Colon (tissue), 2 donors: ENCODE results near the gene CHD2.

Experiments
- FAIRE-seq: peaks from 2 replicates; lab custom pipeline; 2012; peaks lifted over from hg19 to GRCh38; lab: Jason Lieb, UNC
- donor health status: control.
- donor health status: control.

CHD2 gene

DNA sequence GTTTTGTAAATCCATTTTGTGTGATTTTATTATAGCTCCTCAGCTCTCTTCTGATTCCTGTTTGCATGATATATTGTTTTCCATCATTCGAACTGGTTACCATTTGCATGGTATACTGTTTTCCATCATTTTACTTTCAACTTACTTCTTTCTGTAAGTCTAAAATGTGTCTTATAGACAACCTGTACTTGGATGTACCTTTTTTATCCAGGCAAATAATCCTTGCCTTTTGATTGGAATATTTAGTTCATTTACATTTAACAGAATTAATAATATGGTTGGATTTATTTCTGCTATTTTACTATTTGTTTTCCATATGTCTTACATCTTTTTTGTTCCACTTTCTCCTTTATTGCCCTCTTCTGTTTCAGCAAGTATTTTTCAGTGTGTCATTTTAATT is 62.8 kb downstream of the CHD2 start:
- no peak for FAIRE-seq

DNA sequence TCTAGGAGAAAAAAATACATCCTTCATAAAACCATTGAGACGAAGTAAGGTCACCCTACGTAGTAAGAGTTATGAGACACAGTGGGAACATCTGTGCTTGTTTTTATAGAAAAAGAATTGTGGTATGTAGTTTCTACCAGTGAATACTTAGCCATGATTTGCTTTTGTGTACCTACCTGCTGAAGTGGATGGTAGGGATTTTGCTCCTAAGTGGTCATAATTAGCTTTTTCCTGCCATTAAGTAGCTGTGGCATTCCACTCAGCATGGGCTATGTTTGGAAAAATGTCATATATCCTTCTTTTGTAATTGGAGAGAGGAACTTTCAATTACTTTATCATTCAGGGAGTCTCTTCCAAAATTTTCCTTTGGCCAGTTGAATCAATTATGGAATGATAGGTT is 63.7 kb downstream of the CHD2 start:
- no peak for FAIRE-seq

DNA sequence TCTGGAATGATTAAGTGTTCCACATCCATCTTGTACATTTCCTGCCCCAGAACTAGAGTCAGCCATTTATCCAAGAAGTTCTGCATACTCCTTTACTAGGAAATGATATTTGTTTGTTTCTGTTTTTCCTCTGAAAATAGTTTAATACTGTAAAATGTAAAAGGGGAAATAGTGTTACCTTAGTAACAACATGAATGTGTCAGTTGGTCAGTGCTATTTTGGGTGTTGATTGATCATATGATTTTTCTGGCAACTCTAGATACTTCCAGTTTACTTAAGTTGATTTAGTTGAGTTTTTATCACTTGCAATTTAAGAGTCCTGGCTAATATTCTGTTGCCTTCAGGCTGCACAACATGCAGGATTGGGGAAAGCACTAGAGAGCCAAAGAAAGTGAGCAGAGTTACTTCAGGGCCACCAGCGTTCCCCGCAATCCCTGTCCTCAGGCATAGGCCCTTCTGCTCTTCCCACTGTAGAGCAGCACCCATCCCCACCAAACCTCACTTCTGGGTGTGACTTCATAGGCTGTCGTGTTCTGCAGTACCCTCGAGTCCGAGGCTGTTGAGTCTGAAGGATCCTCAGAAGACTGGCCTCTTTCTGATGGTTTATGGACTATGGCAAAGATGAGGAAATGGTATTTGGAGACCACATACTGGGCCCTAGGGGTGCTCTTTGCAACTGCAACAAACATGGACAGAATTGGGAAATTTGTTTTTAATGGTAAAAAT is 69.0 kb downstream of the CHD2 start:
- FAIRE-seq, result no peak

DNA sequence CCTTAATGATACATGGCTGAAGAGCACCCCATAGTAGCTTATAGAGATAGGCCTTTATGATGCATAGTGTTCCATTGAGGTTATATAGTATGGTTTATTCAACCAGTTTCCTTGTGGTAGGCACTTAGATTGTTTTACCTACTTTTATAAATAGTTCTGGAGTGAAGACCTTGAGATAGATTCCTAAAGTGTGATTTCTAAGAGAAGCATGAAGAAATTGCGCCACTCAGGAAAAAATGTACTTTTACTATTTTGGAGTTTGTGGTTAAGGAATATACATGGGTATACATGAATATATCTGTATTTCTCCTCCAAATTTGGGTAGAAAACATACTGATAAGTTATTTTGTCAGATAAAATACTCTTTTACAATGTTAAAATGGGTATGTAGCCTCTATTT is 70.5 kb downstream of the CHD2 start:
- no peak for FAIRE-seq

DNA sequence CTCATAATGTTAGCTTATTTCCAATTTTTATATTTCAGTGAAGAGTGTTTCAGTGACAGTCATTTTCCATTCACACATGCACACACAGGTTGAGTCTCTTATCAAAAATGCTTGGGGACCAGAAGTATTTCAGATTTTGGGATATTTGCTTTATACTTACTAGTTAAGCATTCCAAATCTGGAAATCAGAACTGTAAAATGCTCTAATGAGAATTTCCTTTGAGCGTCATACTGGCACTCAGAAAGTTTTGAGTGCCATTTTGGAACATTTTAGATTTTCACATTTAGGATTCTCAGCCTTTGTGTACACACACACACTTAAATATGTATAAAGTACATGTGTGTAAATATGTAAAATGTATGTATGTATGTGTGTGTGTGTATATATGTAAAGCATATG is 71.0 kb downstream of the CHD2 start:
- FAIRE-seq, result no peak

DNA sequence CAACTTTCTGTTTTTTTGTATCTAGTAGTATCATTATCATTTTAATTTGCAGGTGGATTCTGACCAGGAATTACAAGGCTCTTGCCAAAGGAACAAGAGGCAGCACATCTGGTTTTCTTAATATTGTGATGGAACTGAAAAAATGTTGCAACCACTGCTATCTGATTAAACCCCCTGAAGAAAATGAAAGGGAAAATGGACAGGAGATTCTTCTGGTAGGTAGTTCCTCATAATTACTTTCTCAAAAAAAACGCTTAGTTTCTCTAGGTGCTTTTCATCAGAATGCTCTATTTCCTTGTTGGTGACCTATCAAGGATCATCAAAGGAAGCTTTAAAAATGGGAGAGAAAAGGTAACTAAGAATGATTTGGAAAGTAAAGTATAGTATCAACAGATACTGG is 71.6 kb downstream of the CHD2 start:
- no peak for FAIRE-seq

DNA sequence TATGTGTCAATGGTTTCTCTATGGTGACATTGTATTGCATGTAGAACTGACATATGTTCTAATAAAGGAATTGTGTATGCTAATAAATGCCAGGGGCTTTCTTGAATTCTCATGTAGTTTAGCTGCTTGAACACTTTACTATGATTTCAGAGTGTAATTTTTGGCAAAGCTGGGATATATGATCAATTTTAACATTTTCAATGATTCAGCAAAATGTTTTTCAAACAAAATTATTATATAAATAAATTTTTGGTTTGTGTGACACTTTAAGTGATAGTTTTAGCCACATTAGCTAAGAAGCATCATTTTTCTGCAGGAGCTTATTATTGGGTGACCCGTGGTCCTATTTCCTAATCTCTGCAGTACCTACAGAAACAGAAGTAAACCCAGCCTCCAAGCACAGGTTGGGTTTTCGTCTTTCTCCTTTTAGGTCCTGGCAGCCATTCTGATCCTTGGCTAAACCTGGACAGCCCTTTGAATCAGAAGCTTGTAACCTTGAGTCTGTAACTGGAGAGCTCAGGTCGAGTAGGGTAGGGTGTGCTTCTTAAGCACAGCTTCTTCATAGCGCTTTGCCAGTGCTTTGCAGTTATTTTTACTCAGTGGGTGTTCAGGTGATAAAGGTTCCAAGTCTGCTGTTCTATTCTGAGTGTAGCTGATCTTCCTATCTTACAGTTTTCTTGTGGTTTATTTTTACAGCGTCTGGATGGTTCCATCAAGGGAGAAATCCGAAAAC is 74.2 kb downstream of the CHD2 start:
- no peak for FAIRE-seq

DNA sequence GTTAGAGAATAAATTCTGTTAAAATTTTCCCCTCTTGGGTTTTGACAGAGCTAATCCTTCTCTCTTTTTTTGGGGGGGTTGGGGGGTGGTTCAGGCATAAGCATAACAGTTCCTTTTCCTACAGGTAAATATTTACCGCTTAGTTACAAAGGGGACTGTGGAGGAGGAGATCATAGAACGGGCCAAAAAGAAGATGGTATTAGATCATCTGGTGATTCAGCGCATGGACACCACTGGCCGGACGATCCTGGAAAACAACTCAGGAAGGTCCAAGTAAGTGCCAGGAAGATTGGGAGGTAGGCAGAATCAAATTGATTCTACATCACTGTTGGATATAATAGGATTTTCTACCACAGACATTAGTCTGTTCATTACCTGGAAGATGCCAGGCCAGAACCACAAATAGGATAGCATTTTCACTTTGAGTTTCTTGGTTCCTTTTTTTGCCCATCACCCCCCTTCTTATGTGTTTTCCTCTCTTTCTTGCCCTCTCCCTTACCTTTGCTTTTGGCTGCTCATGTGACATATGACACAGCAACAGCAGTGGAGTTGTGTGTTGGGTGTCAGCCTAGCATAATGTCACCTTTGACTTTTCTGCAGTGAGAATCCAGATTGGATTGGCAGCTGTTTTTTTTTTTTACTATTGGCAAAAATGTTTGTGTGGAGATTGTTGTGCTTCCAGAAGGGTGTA is 79.0 kb downstream of the CHD2 start:
- FAIRE-seq, result no peak

DNA sequence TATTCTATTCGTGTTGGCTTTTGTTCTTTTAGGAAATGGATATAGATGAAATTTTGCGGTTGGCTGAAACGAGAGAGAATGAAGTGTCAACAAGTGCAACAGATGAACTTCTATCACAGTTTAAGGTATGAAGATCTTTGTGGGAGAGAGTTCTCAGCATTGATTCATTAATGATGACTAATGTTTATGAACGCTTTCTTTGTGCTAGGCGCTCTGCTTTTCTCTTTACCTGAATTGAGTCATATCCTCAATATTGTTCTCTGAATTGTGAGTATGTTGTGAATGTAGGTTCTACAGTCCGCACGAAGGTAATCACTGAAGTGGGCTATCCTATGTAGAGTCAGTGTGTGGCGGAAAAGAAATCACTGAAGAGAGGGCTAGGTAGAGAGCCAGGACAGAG is 81.2 kb downstream of the CHD2 start:
- FAIRE-seq, result no peak

DNA sequence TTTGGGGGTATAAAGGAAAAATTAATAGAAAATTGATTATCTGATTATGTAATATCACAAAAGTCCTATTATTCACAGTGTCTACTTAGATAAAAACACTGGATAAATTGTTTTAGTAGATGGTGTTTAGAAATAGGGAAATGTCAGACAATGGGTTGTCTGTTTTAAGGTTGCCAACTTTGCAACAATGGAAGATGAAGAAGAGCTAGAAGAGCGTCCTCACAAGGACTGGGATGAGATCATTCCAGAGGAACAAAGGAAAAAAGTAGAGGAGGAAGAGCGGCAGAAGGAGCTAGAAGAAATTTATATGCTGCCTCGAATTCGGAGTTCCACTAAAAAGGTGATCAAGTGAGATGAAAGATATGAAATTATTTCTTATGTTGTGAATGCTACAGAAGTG is 84.0 kb downstream of the CHD2 start:
- FAIRE-seq, result no peak

DNA sequence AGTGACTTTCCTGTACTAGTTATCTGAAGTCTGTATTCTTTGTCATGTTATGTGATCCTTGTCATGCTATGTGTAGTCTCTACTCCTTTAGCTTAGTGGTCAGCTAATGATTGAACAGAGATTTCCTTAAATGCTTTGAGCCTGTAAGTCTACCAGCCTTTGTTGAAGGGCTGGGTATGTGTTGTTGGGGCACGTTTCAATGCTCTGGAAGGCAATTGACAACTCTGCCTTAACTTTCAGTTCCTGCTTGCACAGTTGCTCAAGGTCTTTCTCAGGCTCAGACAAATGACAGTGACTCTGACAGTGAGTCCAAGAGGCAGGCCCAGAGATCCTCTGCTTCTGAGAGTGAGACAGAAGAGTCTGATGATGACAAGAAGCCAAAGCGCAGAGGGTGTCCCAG is 89.3 kb downstream of the CHD2 start:
- no peak for FAIRE-seq

DNA sequence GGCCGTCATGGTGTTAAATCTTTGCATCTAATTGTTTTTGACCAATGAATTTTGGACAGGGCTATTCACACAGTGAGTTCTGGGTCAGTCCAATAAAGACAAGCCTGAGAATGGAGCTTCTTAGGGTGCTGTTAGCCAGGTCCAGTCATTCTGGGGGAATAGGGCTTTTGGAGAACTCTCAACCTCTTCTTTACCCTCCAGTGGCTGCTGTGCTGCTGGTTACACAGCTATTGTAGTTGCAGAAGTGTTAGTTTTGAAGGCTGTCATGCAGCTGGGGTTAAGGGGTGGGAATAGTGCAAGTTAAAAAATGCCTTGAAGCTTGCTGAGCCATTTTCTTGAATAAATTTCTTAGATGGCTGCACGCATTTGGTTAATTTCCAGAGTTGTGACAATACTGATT is 89.9 kb downstream of the CHD2 start:
- FAIRE-seq, result no peak

DNA sequence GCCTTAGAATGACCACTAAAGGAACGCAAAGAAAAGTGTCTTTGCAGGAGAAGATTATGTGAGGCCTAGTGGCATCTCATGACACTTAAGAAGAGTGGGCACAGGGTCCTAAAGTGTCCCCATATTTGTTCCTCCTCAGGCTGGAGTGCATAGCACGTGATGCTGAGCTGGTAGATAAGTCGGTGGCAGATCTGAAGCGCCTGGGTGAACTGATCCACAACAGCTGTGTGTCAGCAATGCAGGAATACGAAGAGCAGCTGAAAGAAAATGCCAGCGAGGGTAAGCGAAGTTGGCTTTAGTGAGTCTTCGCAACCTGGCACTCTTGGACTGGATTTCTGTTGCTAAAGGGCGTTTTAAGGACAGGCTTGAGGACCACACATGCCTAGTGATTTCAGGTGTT is 92.6 kb downstream of the CHD2 start:
- FAIRE-seq, result no peak

DNA sequence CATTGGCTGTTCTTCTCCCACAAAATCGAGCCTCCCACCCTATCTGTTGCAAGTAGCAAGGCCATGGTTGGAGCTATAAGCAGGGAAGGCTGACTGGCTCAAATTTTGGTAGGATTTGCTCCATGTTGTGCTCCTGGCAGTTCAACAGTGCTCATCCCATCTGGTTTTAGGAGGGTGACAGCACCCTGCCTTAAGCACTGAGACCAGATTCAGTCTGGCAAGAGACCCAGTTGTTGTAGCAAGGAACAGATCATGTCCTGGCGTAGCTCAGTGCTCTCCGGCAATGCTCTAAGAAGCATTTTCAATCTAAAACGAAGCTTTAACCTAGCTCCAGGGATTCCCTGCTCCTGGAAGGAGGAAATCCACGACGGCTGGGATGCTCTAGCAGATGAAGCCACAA is 97.7 kb downstream of the CHD2 start:
- FAIRE-seq, result no peak

DNA sequence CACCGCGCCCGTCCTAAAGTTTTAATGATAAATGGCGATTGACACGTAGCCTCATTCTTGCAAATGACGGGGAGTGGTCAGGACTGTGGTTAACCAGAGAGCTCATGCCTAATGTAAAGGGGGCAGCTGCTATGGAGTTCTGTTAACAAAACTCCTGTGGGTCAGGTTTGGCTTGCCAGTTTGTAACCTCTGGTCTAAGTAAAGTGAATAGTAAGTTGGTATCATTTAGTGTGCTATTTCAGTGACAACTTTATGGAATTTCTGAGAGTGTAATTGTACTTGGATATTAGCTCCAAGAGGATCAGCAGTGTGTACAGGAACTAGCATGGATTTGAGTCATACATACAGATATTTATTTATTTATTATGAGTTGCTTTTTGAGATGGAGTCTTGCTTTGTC is 101.0 kb downstream of the CHD2 start:
- FAIRE-seq, result no peak

DNA sequence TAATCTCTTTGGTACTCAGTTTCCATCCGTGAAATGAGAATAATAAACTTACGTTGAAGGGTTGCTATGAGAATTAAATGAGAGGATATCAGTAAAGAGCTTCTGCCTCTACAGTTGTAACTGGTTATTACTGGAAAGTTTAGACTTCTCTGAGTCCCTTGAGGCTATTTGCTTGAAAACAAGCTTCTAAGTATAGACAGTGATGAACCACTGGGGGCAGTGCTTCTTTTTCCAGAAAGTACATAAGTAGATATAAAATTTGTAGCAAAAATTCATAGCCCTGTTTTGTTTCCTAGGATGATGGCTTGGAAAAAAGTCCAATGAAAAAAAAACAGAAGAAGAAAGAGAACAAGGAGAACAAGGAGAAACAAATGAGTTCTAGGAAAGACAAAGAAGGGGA is 101.8 kb downstream of the CHD2 start:
- no peak for FAIRE-seq

DNA sequence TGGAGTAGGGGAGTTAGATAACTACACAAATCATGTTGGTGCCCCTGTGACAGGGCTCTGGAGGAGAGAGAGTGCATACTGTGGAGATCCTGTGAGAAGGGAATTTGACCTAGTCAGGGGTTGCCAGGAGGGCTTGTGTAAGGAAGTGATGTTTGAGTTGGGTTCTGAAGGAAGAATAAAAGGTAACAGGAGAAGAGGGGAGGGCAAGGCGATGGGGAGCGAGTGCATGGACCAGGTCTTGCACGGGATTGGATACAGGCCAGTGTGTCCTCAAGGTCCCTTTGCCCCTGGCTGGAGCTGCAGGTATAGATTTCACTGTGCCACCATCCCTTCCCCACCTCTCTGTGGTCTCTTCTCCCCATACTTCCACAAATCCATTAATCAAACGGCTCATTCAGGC is 105.0 kb downstream of the CHD2 start:
- no peak for FAIRE-seq

DNA sequence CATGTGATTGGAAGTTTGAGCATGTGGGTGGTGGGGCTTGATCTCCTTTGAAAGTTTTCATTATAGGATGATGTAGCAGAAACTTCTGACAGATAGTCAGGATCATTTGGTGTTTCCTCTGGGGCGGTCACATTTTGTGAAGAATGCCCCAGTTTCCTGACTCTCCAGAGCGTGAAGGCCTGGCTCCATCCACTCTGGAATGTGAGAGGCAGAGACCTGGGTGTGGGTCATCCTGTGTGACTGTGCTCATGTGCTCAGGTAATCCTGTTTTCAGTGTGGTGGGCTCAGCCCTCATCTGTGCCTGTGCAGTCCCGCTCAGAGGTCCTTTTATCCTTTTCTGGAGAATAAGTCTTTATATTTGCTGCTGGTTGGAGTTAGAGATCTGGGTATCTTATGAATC is 107.9 kb downstream of the CHD2 start:
- FAIRE-seq, result no peak

DNA sequence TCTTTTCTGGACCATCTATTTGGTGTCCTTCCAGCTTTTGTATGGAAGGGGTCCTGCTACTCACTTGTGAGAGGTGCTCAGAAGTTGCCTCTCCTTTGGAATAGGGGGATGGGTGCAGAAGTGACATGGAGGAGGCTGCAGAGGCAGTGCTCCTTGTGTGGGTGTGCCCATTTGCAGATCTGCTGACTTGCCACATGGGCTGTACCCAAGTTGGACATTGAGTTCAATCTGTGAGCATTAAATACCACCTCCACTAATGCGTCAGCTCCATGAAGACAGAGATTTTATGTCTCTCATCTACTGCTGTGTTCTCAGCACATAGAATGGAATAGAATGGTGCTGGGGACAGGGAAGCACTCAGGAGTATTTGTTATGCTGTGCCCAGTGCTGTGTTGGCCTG is 112.7 kb downstream of the CHD2 start:
- no peak for FAIRE-seq

DNA sequence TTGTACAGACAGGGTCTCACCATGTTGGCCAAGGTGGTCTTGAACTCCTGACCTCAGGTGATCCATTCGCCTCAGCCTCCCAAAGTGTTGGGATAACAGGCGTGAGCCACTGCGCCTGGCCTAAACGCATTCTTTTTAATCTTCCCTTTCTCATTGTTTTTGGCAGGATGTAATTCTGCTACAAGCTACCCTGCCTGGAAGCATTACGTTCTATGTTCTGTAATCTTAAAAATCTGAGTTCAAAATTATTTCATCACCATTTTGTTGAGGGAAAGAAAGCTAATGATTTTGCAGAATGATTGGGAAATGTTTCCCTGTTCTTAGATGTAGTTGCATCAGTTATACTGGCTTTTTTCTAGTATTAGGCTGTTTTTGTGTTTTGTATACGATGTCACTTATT is 117.4 kb downstream of the CHD2 start:
- no peak for FAIRE-seq

DNA sequence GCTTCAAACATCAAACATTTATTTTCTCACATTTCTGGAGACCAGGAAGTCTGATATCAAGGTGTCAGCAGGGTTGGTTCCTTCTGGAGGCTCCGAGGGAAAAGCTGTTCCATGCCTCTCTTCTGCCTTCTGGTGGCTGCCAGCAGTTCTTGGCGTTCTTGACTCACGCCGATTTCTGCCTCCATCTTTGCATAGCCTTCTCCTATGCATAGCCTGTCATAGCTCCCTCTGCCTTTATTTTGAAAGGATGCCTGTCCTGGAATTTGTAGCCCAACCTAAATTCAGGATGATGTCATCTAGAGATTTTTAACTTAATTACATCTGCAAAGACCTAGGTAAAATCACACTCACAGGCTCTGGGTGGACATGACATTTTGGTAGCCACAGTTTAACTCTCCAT is 118.5 kb downstream of the CHD2 start:
- FAIRE-seq, result no peak

DNA sequence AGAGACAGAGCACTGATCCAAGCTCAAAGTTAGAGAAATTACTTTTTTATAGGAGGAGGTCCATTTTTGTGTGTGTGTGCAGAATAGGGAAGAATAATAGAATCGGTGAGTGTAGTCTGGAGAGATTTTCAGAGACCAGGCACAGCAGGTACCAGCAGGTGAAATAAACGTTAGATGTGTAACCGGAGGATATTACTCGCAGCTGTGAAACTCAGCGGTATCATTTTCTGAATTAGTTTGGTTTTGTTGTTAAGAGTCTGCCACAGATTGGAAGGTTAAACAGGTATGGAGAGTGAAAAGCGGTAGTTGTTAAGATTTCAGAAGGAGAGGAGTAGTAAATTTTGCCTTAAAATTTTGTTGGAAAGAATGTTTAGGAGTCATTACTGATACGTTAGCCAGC is 119.0 kb downstream of the CHD2 start:
- no peak for FAIRE-seq

DNA sequence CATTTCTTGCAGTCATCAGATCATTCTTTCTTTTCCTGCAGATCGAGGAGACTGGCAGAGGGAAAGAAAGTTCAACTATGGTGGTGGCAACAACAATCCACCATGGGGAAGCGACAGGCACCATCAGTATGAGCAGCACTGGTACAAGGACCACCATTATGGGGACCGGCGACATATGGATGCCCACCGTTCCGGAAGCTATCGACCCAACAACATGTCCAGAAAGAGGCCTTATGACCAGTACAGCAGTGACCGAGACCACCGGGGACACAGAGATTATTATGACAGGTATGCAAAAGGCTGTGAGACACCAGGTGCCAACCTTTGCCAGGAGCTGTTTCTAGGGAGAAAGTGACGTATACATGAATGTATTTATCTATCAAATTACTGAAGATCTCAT is 119.8 kb downstream of the CHD2 start:
- FAIRE-seq, result no peak
